Measurements from ENCODE around the gene CAV2.

- TF ChIP-seq CTCF (IDR thresholded peaks at IDR 0.05) (no peak), POLR2AphosphoS5 (IDR thresholded peaks at IDR 0.05) (no peak)
Measured at GRCh38 chr7:116494472-116494871, 5.1 kb upstream of the CAV2 start.

Measured in gastroesophageal sphincter (tissue), 3 donors.